ENCODE measurements around the gene TDRD5. TPM values are rescaled to one million over a fixed set of nuclear protein-coding genes. Genes with fewer than 3 reads are reported as not detected.

TDRD5 gene
- total RNA-seq, 1 experiment from 2014 or later: 0.25 TPM

DNA sequence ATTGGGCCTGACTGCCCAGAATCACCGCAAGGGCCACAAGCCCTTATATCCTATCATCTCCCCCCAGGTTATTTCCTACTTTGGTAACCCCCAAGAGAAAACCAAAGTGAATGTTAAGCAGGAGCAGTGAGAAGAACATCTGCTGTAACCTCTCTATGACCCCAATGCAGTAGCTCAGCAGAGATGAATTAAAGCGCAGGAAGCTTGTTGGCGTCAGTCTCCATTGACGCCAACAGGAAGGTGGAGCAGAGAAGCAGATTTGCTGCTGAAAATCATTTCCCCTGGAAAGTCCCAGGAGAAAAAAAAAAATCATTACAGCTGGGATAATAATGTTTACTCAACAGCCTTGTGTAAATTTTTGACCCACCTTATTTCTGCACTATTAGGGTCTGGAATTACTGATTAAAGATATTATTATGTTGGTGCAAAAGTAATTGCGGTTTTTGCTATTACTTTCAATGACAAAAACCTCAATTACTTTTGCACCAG, 118.3 kb downstream of the TDRD5 start:
- ATAC-seq: no peak

More for the DNA sequence above, 118.3 kb downstream of the TDRD5 start:
- Histone ChIP-seq H3K36me3 (ENCODE audit: control insufficient read depth in 1 of 2, insufficient read depth in 2 of 2, low read length in 2 of 2) (no peaks in the 10 kb centered on the region), H3K4me2 (ENCODE audit: low read length) (no peak overlapping the region), H3K4me1 (ENCODE audit: control insufficient read depth in 1 of 2, insufficient read depth in 2 of 2, low read length in 2 of 2) (no peaks in the 10 kb centered on the region), H3K9me2 (ENCODE audit: insufficient read depth) (no peaks in the 10 kb centered on the region), H3K4me3 (replicated peaks in 1 of 2; ENCODE audit: low read depth in 1 of 2, low read length in 2 of 2) (no peak overlapping the region), H3K9me3 (ENCODE audit: control insufficient read depth in 1 of 2, insufficient read depth in 1 of 2, low read depth in 1 of 2, low read length in 2 of 2) (no peaks in the 10 kb centered on the region; a peak in 2 of 4 replicates), H3K27ac (ENCODE audit: low read depth, low read length) (no peak overlapping the region), H3K27me3 (ENCODE audit: insufficient read depth, low read length) (no peaks in the 10 kb centered on the region), H3K79me2 (ENCODE audit: insufficient read depth, low read length) (no peaks in the 10 kb centered on the region), H4K20me1 (ENCODE audit: insufficient read depth) (no peaks in the 10 kb centered on the region), H2AFZ (ENCODE audit: low read depth, low read length, poor library complexity, severe bottlenecking) (no peak overlapping the region), H3K9ac (ENCODE audit: low read length) (no peak overlapping the region)
- no peak for DNase-seq (ENCODE audit: low read depth, low spot score)
- TF ChIP-seq ZNF274 (IDR thresholded peaks at IDR 0.05; ENCODE audit: low read depth, low read length) (no peak), ELF1 (IDR thresholded peaks at IDR 0.05; ENCODE audit: borderline replicate concordance, low read depth) (no peak), SP1 (IDR thresholded peaks at IDR 0.05; ENCODE audit: low read depth) (no peak)
- TF ChIP-seq, protein P1, sequence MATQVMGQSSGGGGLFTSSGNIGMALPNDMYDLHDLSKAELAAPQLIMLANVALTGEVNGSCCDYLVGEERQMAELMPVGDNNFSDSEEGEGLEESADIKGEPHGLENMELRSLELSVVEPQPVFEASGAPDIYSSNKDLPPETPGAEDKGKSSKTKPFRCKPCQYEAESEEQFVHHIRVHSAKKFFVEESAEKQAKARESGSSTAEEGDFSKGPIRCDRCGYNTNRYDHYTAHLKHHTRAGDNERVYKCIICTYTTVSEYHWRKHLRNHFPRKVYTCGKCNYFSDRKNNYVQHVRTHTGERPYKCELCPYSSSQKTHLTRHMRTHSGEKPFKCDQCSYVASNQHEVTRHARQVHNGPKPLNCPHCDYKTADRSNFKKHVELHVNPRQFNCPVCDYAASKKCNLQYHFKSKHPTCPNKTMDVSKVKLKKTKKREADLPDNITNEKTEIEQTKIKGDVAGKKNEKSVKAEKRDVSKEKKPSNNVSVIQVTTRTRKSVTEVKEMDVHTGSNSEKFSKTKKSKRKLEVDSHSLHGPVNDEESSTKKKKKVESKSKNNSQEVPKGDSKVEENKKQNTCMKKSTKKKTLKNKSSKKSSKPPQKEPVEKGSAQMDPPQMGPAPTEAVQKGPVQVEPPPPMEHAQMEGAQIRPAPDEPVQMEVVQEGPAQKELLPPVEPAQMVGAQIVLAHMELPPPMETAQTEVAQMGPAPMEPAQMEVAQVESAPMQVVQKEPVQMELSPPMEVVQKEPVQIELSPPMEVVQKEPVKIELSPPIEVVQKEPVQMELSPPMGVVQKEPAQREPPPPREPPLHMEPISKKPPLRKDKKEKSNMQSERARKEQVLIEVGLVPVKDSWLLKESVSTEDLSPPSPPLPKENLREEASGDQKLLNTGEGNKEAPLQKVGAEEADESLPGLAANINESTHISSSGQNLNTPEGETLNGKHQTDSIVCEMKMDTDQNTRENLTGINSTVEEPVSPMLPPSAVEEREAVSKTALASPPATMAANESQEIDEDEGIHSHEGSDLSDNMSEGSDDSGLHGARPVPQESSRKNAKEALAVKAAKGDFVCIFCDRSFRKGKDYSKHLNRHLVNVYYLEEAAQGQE (IDR thresholded peaks at IDR 0.05; ENCODE audit: low read depth): no peak
- intact Hi-C loops (cut with micrococcal nuclease): loop anchor here (5.0 to 10.0 kb wide), 3 partner anchors 157 to 772 kb away; partner anchors contain the start of gene CEP350
- ChIA-PET POLR2A (interaction anchor here (0.9 kb wide), 1 partner anchor 100 kb away, joined by 3 read pairs; no protein-coding TSS in a partner anchor), CTCF (interaction anchor here (1.4 to 12.3 kb wide), 3 partner anchors 87 to 469 kb away, joined by 3 to 479 read pairs (median 5); no protein-coding TSS in a partner anchor), RAD21 (ENCODE audit: low non-redundant PET in 1 of 2, low total read pairs in 2 of 2, uncharacterized antibody in 2 of 2, unreplicated experiment in 2 of 2) (no interaction called here)
- BruUV-seq (replicated peaks): no TSS peak

Measured in HCT116 (cell line).